HL-60 (cell line): ENCODE results near the gene SHE.

Source experiments
- DNase-seq, 2 experiments: peaks; one replicate each; pipeline ENCODE4 v3.0.0-alpha.2; 2010 to 2020; ENCODE audit warnings: low read depth in 1 of 2, low spot score in 1 of 2
- H3K27ac ChIP-seq: fragments of 250-450 bp; sonication (Bioruptor Pico); replicated peaks from 2 replicates; pipeline ENCODE4 v1.5.1; 2020; ENCODE audit warnings: mild to moderate bottlenecking, moderate library complexity
- H3K27me3 ChIP-seq: fragments of 250-450 bp; sonication (Bioruptor Pico); 2 replicates; pipeline ENCODE4 v1.5.1; 2021; ENCODE audit warnings: mild to moderate bottlenecking, moderate library complexity; ENCODE audit not compliant: insufficient read depth, poor library complexity, severe bottlenecking
- H3K4me3 ChIP-seq: replicated peaks from 2 replicates; pipeline ENCODE4 v1.5.1; 2011; ENCODE audit warnings: mild to moderate bottlenecking, control low read depth, low read length; ENCODE audit not compliant: insufficient read depth
- GABPA ChIP-seq: IDR thresholded peaks from 2 replicates; pipeline ENCODE4 v1.6.1; 2012; ENCODE audit warnings: low read depth
- POLR2AphosphoS5 ChIP-seq: IDR thresholded peaks from 2 replicates; pipeline ENCODE4 v1.6.1; 2012; ENCODE audit warnings: low read depth
- SPI1 ChIP-seq: IDR thresholded peaks from 2 replicates; pipeline ENCODE4 v1.6.1; 2012; ENCODE audit warnings: low read depth, mild to moderate bottlenecking, borderline replicate concordance
- TF ChIP-seq, protein P1 (sequence below): IDR thresholded peaks from 2 replicates; pipeline ENCODE4 v1.6.1; 2012; ENCODE audit warnings: low read depth; ENCODE audit not compliant: insufficient replicate concordance
- TF ChIP-seq, protein P2 (sequence below): IDR thresholded peaks from one replicate; pipeline ENCODE4 v1.5.1; 2011; ENCODE audit warnings: low read length, control low read depth, inconsistent platforms; ENCODE audit not compliant: insufficient read depth

Gene SHE

DNA sequence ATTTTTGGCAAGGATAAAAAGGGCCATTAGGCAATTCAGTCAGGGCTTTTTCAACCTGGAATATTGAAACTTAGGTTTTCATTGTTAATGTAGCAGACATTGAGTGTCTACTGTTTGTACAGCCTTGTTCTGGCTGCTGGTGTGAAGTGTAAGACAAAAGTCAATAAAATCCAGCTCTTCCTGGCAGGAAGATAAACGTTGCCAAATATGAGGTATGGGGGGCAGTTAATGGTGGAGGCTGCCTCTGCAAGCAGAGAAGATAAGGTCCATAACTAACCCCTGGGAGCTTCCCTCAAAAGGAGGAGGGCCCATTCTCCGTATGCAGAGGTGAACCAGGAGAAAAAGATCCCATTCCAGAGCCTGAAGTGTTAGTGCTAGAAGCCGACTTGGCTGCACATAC is 19.5 kb upstream of the SHE start:
- no peak for DNase-seq
- Histone ChIP-seq H3K27me3 (no peaks in the 10 kb centered on the region), H3K4me3 (no peak overlapping the region), H3K27ac (no peak overlapping the region)
- no peak for TF ChIP-seq POLR2AphosphoS5
- TF ChIP-seq SPI1, result no peak
- TF ChIP-seq, protein P1, sequence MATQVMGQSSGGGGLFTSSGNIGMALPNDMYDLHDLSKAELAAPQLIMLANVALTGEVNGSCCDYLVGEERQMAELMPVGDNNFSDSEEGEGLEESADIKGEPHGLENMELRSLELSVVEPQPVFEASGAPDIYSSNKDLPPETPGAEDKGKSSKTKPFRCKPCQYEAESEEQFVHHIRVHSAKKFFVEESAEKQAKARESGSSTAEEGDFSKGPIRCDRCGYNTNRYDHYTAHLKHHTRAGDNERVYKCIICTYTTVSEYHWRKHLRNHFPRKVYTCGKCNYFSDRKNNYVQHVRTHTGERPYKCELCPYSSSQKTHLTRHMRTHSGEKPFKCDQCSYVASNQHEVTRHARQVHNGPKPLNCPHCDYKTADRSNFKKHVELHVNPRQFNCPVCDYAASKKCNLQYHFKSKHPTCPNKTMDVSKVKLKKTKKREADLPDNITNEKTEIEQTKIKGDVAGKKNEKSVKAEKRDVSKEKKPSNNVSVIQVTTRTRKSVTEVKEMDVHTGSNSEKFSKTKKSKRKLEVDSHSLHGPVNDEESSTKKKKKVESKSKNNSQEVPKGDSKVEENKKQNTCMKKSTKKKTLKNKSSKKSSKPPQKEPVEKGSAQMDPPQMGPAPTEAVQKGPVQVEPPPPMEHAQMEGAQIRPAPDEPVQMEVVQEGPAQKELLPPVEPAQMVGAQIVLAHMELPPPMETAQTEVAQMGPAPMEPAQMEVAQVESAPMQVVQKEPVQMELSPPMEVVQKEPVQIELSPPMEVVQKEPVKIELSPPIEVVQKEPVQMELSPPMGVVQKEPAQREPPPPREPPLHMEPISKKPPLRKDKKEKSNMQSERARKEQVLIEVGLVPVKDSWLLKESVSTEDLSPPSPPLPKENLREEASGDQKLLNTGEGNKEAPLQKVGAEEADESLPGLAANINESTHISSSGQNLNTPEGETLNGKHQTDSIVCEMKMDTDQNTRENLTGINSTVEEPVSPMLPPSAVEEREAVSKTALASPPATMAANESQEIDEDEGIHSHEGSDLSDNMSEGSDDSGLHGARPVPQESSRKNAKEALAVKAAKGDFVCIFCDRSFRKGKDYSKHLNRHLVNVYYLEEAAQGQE, result no peak
- TF ChIP-seq, protein P2, sequence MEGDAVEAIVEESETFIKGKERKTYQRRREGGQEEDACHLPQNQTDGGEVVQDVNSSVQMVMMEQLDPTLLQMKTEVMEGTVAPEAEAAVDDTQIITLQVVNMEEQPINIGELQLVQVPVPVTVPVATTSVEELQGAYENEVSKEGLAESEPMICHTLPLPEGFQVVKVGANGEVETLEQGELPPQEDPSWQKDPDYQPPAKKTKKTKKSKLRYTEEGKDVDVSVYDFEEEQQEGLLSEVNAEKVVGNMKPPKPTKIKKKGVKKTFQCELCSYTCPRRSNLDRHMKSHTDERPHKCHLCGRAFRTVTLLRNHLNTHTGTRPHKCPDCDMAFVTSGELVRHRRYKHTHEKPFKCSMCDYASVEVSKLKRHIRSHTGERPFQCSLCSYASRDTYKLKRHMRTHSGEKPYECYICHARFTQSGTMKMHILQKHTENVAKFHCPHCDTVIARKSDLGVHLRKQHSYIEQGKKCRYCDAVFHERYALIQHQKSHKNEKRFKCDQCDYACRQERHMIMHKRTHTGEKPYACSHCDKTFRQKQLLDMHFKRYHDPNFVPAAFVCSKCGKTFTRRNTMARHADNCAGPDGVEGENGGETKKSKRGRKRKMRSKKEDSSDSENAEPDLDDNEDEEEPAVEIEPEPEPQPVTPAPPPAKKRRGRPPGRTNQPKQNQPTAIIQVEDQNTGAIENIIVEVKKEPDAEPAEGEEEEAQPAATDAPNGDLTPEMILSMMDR, result no peak
- no peak for TF ChIP-seq GABPA

DNA sequence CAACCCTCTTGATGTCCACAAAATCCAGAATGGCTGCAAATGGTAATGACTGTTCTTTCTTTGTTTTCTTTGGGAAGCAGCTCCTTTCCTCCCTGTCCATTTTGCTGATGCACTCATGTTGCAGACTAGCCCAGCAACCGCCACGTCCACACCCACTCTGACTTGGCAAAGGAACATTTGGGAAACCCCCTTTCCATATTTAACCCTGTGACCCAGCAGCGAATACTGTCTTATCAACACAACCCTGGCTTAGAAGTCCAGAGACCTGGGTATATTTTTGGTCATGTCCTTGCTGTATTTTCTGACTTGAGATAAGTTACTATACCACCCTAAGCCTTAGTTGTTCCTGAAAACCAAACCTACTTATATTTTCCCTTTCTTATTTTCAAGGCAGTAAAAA is 18.1 kb upstream of the SHE start:
- no peaks in the 10 kb centered on the region for H3K27me3 ChIP-seq
- no peak for DNase-seq
- H3K27ac ChIP-seq, result no peak overlapping the region
- TF ChIP-seq GABPA (no peak), POLR2AphosphoS5 (no peak), SPI1 (no peak)
- TF ChIP-seq, protein P1, result no peak
- TF ChIP-seq, protein P2, result no peak
- H3K4me3 ChIP-seq, result no peak overlapping the region

DNA sequence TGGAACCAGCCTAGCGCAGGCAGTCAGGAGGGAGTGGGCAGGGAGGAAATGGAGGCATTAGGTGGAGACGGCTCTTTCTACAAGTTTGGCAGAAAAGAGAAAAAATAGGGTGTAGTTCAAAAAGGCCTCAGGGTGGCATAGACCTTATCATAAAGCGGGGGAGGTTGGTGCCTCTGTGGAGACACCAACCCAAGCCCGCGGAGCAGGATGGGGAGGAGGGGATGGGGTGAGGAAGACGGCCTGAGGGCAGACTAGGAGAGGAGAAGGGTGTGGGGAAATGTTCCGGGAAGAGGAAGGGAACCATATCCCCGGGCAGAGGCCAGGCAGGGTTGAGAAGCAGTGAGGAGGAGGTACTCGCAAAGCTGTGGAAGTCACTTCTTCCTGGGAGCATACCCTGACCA is 17.4 kb upstream of the SHE start:
- Histone ChIP-seq H3K4me3 (no peak overlapping the region), H3K27ac (no peak overlapping the region), H3K27me3 (no peaks in the 10 kb centered on the region)
- TF ChIP-seq, protein P1, result no peak
- no peak for TF ChIP-seq POLR2AphosphoS5
- no peak for TF ChIP-seq SPI1
- TF ChIP-seq, protein P2, result no peak
- no peak for DNase-seq
